HUES64 (cell line): ENCODE results near the gene LTBP1.

Experiments
- H3K27ac ChIP-seq: 2 replicates; pipeline ENCODE4 v1.7.0; 2013; ENCODE audit warnings: low read depth, low read length, inconsistent platforms
- H3K27me3 ChIP-seq: 2 replicates; pipeline ENCODE4 v1.6.1; 2013; ENCODE audit warnings: mild to moderate bottlenecking, low read length; ENCODE audit not compliant: insufficient read depth
- H3K36me3 ChIP-seq: 2 replicates; pipeline ENCODE4 v1.6.1; 2013; ENCODE audit warnings: mild to moderate bottlenecking, low read length; ENCODE audit not compliant: insufficient read depth
- H3K4me1 ChIP-seq: 2 replicates; pipeline ENCODE4 v1.6.1; 2013; ENCODE audit warnings: mild to moderate bottlenecking, low read length, moderate library complexity; ENCODE audit not compliant: insufficient read depth
- H3K4me3 ChIP-seq: 2 replicates; pipeline ENCODE4 v1.5.1; 2013; ENCODE audit warnings: mild to moderate bottlenecking, low read length, moderate library complexity
- H3K9ac ChIP-seq: 2 replicates; pipeline ENCODE4 v1.6.1; 2013; ENCODE audit warnings: mild to moderate bottlenecking, low read depth, low read length
- H3K9me3 ChIP-seq: 2 replicates; pipeline ENCODE4 v1.6.1; 2013; ENCODE audit warnings: low read depth, low read length; ENCODE audit not compliant: insufficient read depth
- WGBS: fragments of 150-250, 120-280 bp; methylation state at CpG from one replicate; pipeline ENCODE4 v1.1.7; 2013; ENCODE audit warnings: missing lambda C conversion rate; 5-methylcytosine and 5-hydroxymethylcytosine counted together

LTBP1 gene

GRCh38 chr2:33420726-33421125 lies 474.0 kb downstream of the LTBP1 start:
- Histone ChIP-seq H3K4me1 (0 out of 2 replicates have a peak, but pooled peaks cover 3% of the 10 kb centered on the region), H3K36me3 (no peaks in the 10 kb centered on the region), H3K9me3 (no peaks in the 10 kb centered on the region), H3K27me3 (no peaks in the 10 kb centered on the region), H3K27ac (no peak overlapping the region), H3K4me3 (no peak overlapping the region), H3K9ac (no peak overlapping the region)
- 95% methylated on average over 3 of the region's 4 CpGs for WGBS

- H3K9ac ChIP-seq: no peak overlapping the region
- H3K9me3 ChIP-seq: no peaks in the 10 kb centered on the region
- 97% methylated on average over 2 of the region's 2 CpGs for WGBS
- 0 out of 2 replicates have a peak, but pooled peaks cover 3% of the 10 kb centered on the region for H3K4me1 ChIP-seq
- H3K36me3 ChIP-seq: no peaks in the 10 kb centered on the region
- no peak overlapping the region for H3K27ac ChIP-seq
- no peaks in the 10 kb centered on the region for H3K27me3 ChIP-seq
- no peak overlapping the region for H3K4me3 ChIP-seq
Observed at GRCh38 chr2:33421820-33422219, 475.1 kb downstream of the LTBP1 start.

DNA sequence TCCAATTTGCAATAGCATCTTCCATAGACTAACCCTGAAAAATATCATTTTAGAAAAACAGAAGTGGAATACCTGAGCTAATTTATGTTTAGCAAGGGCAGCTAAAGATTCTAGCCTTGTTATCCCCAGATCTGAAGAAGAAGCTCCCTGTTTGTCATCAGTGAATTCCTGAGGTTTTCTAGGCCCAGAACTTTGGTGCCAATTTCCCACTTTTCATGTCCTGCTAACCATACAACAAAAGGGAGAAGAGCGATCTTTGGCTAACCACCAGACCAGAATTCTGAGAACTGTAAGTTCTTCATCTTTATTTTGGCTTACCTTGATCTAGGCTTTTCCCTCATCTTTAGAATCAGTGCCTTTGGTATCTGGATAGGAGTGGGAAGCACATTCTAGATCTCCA lies 478.4 kb downstream of the LTBP1 start:
- no peak overlapping the region for H3K27ac ChIP-seq
- no peaks in the 10 kb centered on the region for H3K9me3 ChIP-seq
- H3K27me3 ChIP-seq: no peaks in the 10 kb centered on the region
- H3K4me3 ChIP-seq: no peak overlapping the region
- H3K36me3 ChIP-seq: no peaks in the 10 kb centered on the region
- 88% methylated on average over 1 of the region's 1 CpG for WGBS
- H3K4me1 ChIP-seq: no peaks in the 10 kb centered on the region
- no peak overlapping the region for H3K9ac ChIP-seq

GRCh38 chr2:33425586-33426031 lies 478.9 kb downstream of the LTBP1 start:
- Histone ChIP-seq H3K27me3 (no peaks in the 10 kb centered on the region), H3K4me3 (no peak overlapping the region), H3K36me3 (no peaks in the 10 kb centered on the region), H3K9ac (no peak overlapping the region), H3K9me3 (no peaks in the 10 kb centered on the region), H3K27ac (no peak overlapping the region), H3K4me1 (no peaks in the 10 kb centered on the region)
- WGBS: no CpG with 5 or more reads among the region's 1 CpG

GRCh38 chr2:33426666-33427231 lies 480.0 kb downstream of the LTBP1 start:
- 77% methylated on average over 3 of the region's 3 CpGs for WGBS
- Histone ChIP-seq H3K9me3 (no peaks in the 10 kb centered on the region), H3K9ac (no peak overlapping the region), H3K4me1 (no peaks in the 10 kb centered on the region), H3K36me3 (no peaks in the 10 kb centered on the region), H3K27ac (no peak overlapping the region), H3K27me3 (no peaks in the 10 kb centered on the region), H3K4me3 (no peak overlapping the region)

GRCh38 chr2:33430077-33430476 lies 483.3 kb downstream of the LTBP1 start:
- no peaks in the 10 kb centered on the region for H3K9me3 ChIP-seq
- H3K4me3 ChIP-seq: no peak overlapping the region
- 60% methylated on average over 3 of the region's 3 CpGs for WGBS

DNA sequence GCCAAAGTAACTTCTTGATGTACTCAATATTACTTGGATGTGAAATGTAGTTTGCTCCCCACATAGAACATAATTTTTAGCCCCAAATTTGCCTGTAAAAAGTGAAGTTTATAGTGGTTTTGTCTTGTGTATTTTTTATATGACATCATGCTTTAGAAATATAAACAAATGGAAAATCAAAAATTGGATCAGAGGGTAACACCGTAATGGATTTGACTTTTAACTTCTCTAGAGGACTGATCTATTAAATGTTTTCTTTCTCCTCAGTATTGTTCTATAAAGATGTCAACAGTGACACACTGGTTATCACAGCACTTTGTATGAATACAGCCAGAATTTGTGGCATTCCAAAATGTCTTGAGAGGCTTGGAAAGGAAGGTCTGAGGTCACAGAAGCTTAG lies 484.1 kb downstream of the LTBP1 start:
- no peaks in the 10 kb centered on the region for H3K27me3 ChIP-seq
- no CpG with 5 or more reads among the region's 1 CpG for WGBS
- H3K36me3 ChIP-seq: no peaks in the 10 kb centered on the region
- no peaks in the 10 kb centered on the region for H3K9me3 ChIP-seq
- no peak overlapping the region for H3K4me3 ChIP-seq
- H3K27ac ChIP-seq: no peak overlapping the region
- H3K4me1 ChIP-seq: no peaks in the 10 kb centered on the region
- H3K9ac ChIP-seq: no peak overlapping the region

More at GRCh38 chr2:33430077-33430476, 483.3 kb downstream of the LTBP1 start:
- no peak overlapping the region for H3K27ac ChIP-seq
- no peaks in the 10 kb centered on the region for H3K27me3 ChIP-seq
- H3K36me3 ChIP-seq: no peaks in the 10 kb centered on the region
- no peaks in the 10 kb centered on the region for H3K4me1 ChIP-seq
- no peak overlapping the region for H3K9ac ChIP-seq

- Histone ChIP-seq H3K9ac (no peak overlapping the region), H3K36me3 (no peaks in the 10 kb centered on the region), H3K27me3 (no peaks in the 10 kb centered on the region), H3K27ac (no peak overlapping the region), H3K4me1 (no peaks in the 10 kb centered on the region), H3K9me3 (no peaks in the 10 kb centered on the region), H3K4me3 (no peak overlapping the region)
- WGBS: 100% methylated on average over 2 of the region's 2 CpGs
Observed at GRCh38 chr2:33432871-33433270, 486.1 kb downstream of the LTBP1 start.

- Histone ChIP-seq H3K4me3 (no peak overlapping the region), H3K9ac (no peak overlapping the region), H3K27ac (no peak overlapping the region), H3K4me1 (no peaks in the 10 kb centered on the region), H3K9me3 (no peaks in the 10 kb centered on the region), H3K27me3 (no peaks in the 10 kb centered on the region), H3K36me3 (no peaks in the 10 kb centered on the region)
- WGBS: 93% methylated on average over 3 of the region's 7 CpGs
Observed at GRCh38 chr2:33433279-33434235, 486.8 kb downstream of the LTBP1 start.

- no peaks in the 10 kb centered on the region for H3K4me1 ChIP-seq
- 87% methylated on average over 8 of the region's 8 CpGs for WGBS
- no peak overlapping the region for H3K27ac ChIP-seq
- H3K9me3 ChIP-seq: no peaks in the 10 kb centered on the region
- no peak overlapping the region for H3K4me3 ChIP-seq
- no peaks in the 10 kb centered on the region for H3K27me3 ChIP-seq
- H3K36me3 ChIP-seq: no peaks in the 10 kb centered on the region
- no peak overlapping the region for H3K9ac ChIP-seq
Observed at GRCh38 chr2:33435518-33435917, 488.8 kb downstream of the LTBP1 start.

DNA sequence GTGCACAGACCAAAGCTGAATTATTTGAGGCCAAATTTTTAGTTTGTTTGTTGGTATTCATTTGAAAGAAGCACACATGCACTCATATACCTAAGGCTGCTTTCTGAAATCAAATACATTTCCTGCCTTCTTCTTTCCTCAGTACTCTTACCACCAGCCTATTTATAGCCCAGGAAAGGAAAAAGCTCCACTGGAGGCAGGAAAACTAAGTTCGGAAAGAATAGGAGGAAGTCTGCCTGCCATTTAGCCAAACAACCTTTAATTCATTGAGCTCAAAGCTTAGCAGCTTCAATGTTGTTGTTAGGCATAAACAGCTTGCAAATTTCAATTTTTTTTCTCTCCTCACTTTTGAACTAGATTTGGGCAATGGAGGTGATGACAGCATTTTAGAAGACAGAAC lies 489.3 kb downstream of the LTBP1 start:
- H3K27me3 ChIP-seq: no peaks in the 10 kb centered on the region
- no peak overlapping the region for H3K9ac ChIP-seq
- 67% methylated on average over 1 of the region's 1 CpG for WGBS
- no peaks in the 10 kb centered on the region for H3K4me1 ChIP-seq
- no peaks in the 10 kb centered on the region for H3K9me3 ChIP-seq
- no peak overlapping the region for H3K4me3 ChIP-seq
- no peak overlapping the region for H3K27ac ChIP-seq
- no peaks in the 10 kb centered on the region for H3K36me3 ChIP-seq
